OCI-LY7 (cell line): ENCODE results near the gene ITPRID1.

ENCODE experiments used
- EZH2phosphoT487 ChIP-seq: fragments of 200-600 bp; sonication (generic); IDR thresholded peaks from 2 replicates; pipeline ENCODE4 v1.6.1; 2018; ENCODE audit warnings: low read depth, borderline replicate concordance, mild to moderate bottlenecking, mixed run types, antibody characterized with exemption, low read length, moderate library complexity, mixed read lengths
- TF ChIP-seq, protein P1 (sequence below): fragments of 200-600 bp; sonication (generic); conservative IDR thresholded peaks from 2 replicates; pipeline ENCODE4 v1.5.1; 2014; ENCODE audit warnings: mild to moderate bottlenecking, antibody characterized with exemption, low read length, moderate library complexity, mixed read lengths

DNA sequence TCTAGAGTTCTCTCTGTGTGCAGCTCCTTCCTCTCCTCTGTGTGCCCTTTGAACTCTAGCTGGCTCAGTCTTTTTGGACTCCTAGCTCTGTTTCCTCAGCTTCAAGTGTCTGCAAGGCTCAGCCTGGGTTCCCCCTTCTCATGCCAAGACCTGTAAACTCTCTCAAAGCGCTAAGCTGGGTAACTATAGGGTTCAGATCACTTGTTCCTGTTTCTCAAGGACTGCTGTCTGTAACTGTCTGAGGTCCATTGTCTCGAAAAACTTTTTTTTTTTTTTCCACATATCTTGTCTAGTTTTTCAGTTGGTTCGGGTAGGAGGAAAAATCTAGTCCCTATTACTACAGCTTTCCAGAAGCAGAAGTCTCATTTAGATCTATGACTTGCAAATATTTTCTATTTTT, 126.5 kb downstream of the ITPRID1 start:
- TF ChIP-seq, protein P1, sequence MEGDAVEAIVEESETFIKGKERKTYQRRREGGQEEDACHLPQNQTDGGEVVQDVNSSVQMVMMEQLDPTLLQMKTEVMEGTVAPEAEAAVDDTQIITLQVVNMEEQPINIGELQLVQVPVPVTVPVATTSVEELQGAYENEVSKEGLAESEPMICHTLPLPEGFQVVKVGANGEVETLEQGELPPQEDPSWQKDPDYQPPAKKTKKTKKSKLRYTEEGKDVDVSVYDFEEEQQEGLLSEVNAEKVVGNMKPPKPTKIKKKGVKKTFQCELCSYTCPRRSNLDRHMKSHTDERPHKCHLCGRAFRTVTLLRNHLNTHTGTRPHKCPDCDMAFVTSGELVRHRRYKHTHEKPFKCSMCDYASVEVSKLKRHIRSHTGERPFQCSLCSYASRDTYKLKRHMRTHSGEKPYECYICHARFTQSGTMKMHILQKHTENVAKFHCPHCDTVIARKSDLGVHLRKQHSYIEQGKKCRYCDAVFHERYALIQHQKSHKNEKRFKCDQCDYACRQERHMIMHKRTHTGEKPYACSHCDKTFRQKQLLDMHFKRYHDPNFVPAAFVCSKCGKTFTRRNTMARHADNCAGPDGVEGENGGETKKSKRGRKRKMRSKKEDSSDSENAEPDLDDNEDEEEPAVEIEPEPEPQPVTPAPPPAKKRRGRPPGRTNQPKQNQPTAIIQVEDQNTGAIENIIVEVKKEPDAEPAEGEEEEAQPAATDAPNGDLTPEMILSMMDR: no peak
- no peak for TF ChIP-seq EZH2phosphoT487
